HG03139 (cell line): ENCODE data around the gene PCDHAC2.

ENCODE experiments used
- ATAC-seq: cut with Tn5 transposase; IDR thresholded peaks from one replicate; pipeline ENCODE4 v1.9.1; 2021; ENCODE audit not compliant: unreplicated experiment

The PCDHAC2 gene

GRCh38 chr5:140982083-140982716 is 15.9 kb downstream of the PCDHAC2 start:
- ATAC-seq = no peak

- ATAC-seq = no peak
These were observed 19.8 kb downstream of the PCDHAC2 start for GRCh38 chr5:140986117-140986521.

GRCh38 chr5:140988100-140988499 is 21.8 kb downstream of the PCDHAC2 start:
- no peak for ATAC-seq

- no peak for ATAC-seq
These were observed 22.3 kb downstream of the PCDHAC2 start for GRCh38 chr5:140988608-140989007.

GRCh38 chr5:140989254-140990020 is 23.2 kb downstream of the PCDHAC2 start:
- ATAC-seq = no peak

- ATAC-seq = no peak
These were observed 26.6 kb downstream of the PCDHAC2 start for GRCh38 chr5:140992828-140993227.

- ATAC-seq = no peak
These were observed 29.8 kb downstream of the PCDHAC2 start for GRCh38 chr5:140996060-140996459.

GRCh38 chr5:140998921-140999410 is 32.7 kb downstream of the PCDHAC2 start:
- ATAC-seq = no peak

- no peak for ATAC-seq
These were observed 35.2 kb downstream of the PCDHAC2 start for GRCh38 chr5:141001446-141001843.

GRCh38 chr5:141001844-141002604 is 35.7 kb downstream of the PCDHAC2 start:
- ATAC-seq = no peak

GRCh38 chr5:141002605-141002965 is 36.3 kb downstream of the PCDHAC2 start:
- no peak for ATAC-seq

- no peak for ATAC-seq
These were observed 36.8 kb downstream of the PCDHAC2 start for GRCh38 chr5:141003031-141003430.

GRCh38 chr5:141003791-141004611 is 37.7 kb downstream of the PCDHAC2 start:
- ATAC-seq = no peak

GRCh38 chr5:141007791-141008190 is 41.5 kb downstream of the PCDHAC2 start:
- no peak for ATAC-seq

- ATAC-seq = no peak
These were observed 43.9 kb downstream of the PCDHAC2 start for GRCh38 chr5:141010047-141010793.

- no peak for ATAC-seq
These were observed 51.7 kb downstream of the PCDHAC2 start for GRCh38 chr5:141017943-141018342.
